ENCODE data around the gene CDK8. TPM values are rescaled to one million over a fixed set of nuclear protein-coding genes. Genes with fewer than 3 reads are reported as not detected.

Gene CDK8
- total RNA-seq, 1 donor = 17.7 TPM

- DNase-seq (ENCODE audit: insufficient read length, low spot score, missing footprints) = no peak
- Histone ChIP-seq H3K27ac (ENCODE audit: low read depth, low read length) (no peak overlapping the region), H3K36me3 (ENCODE audit: insufficient read depth, low read length) (no peaks in the 10 kb centered on the region), H4K20me1 (ENCODE audit: insufficient read depth, low read length) (no peaks in the 10 kb centered on the region), H2AFZ (ENCODE audit: low read length) (no peak overlapping the region), H3K4me2 (ENCODE audit: insufficient read depth, low read length) (no peak overlapping the region), H3K4me3 (ENCODE audit: insufficient read depth, low read length) (no peak overlapping the region), H3K4me1 (ENCODE audit: insufficient read depth, low read length) (no peaks in the 10 kb centered on the region), H3K79me2 (ENCODE audit: insufficient read depth, low read length) (no peaks in the 10 kb centered on the region), H3K27me3 (ENCODE audit: insufficient read depth, low read length) (no peaks in the 10 kb centered on the region), H3K9me3 (ENCODE audit: low read depth, low read length) (no peaks in the 10 kb centered on the region)
- no peak for TF ChIP-seq CTCF (IDR thresholded peaks at IDR 0.05; ENCODE audit: extremely low read depth, low read depth, low read length)
These were observed 158.3 kb downstream of the CDK8 start for GRCh38 chr13:26412263-26412662.

GRCh38 chr13:26412936-26413716 lies 159.2 kb downstream of the CDK8 start:
- no peaks in the 10 kb centered on the region for H3K27me3 ChIP-seq (ENCODE audit: insufficient read depth, low read length)
- no peaks in the 10 kb centered on the region for H3K4me1 ChIP-seq (ENCODE audit: insufficient read depth, low read length)
- H3K79me2 ChIP-seq (ENCODE audit: insufficient read depth, low read length) = no peaks in the 10 kb centered on the region
- H3K27ac ChIP-seq (ENCODE audit: low read depth, low read length) = no peak overlapping the region
- H3K9me3 ChIP-seq (ENCODE audit: low read depth, low read length) = no peaks in the 10 kb centered on the region
- H3K4me2 ChIP-seq (ENCODE audit: insufficient read depth, low read length) = no peak overlapping the region
- no peaks in the 10 kb centered on the region for H3K36me3 ChIP-seq (ENCODE audit: insufficient read depth, low read length)
- no peak for DNase-seq (ENCODE audit: insufficient read length, low spot score, missing footprints)
- no peak for TF ChIP-seq CTCF (IDR thresholded peaks at IDR 0.05; ENCODE audit: extremely low read depth, low read depth, low read length)
- no peak overlapping the region for H2AFZ ChIP-seq (ENCODE audit: low read length)
- no peaks in the 10 kb centered on the region for H4K20me1 ChIP-seq (ENCODE audit: insufficient read depth, low read length)
- no peak overlapping the region for H3K4me3 ChIP-seq (ENCODE audit: insufficient read depth, low read length)

DNA sequence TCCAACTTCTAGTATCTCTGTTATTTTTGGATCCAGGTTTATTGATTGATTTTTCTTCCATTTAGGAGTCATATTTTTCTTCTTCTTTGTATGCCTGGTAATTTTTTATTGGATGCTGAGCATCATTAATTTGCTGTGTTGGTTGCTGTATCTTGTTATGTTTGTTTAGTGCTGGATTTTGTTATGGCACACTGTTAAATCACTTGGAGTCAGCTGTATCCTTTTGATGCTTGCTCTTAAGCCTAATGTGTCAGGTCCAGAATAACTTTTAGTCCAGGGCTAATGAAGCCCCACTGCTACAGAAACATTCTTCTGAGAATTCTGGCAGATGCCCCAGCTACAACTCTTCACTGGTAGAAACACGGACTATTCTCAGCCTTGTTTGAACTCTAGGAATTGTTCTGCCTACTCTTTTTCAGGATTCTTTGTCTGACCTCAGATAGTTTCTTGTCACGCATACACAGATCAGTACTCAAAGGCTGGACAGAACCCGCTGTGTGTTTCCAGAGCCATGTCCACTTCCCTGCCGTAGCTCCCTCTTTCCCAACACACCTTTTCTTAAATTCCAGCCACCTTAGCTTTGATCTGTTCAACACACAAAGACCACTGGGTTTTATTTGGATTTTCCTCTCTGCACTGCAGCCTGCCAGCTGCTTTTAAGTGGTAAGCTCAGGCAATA lies 166.5 kb downstream of the CDK8 start:
- no peak overlapping the region for H3K4me3 ChIP-seq (ENCODE audit: insufficient read depth, low read length)
- no peak for DNase-seq (ENCODE audit: insufficient read length, low spot score, missing footprints)
- no peaks in the 10 kb centered on the region for H3K36me3 ChIP-seq (ENCODE audit: insufficient read depth, low read length)
- no peaks in the 10 kb centered on the region for H3K9me3 ChIP-seq (ENCODE audit: low read depth, low read length)
- H2AFZ ChIP-seq (ENCODE audit: low read length) = no peak overlapping the region
- H3K4me1 ChIP-seq (ENCODE audit: insufficient read depth, low read length) = no peaks in the 10 kb centered on the region
- no peak for TF ChIP-seq CTCF (IDR thresholded peaks at IDR 0.05; ENCODE audit: extremely low read depth, low read depth, low read length)
- H3K4me2 ChIP-seq (ENCODE audit: insufficient read depth, low read length) = no peak overlapping the region
- peaks cover 3% of the 10 kb centered on the region for H3K27me3 ChIP-seq (ENCODE audit: insufficient read depth, low read length)
- H4K20me1 ChIP-seq (ENCODE audit: insufficient read depth, low read length) = no peaks in the 10 kb centered on the region
- no peak overlapping the region for H3K27ac ChIP-seq (ENCODE audit: low read depth, low read length)
- no peaks in the 10 kb centered on the region for H3K79me2 ChIP-seq (ENCODE audit: insufficient read depth, low read length)

- H3K9me3 ChIP-seq (ENCODE audit: low read depth, low read length) = no peaks in the 10 kb centered on the region
- H3K36me3 ChIP-seq (ENCODE audit: insufficient read depth, low read length) = no peaks in the 10 kb centered on the region
- DNase-seq (ENCODE audit: insufficient read length, low spot score, missing footprints) = no peak
- no peak for TF ChIP-seq CTCF (IDR thresholded peaks at IDR 0.05; ENCODE audit: extremely low read depth, low read depth, low read length)
- H3K27me3 ChIP-seq (ENCODE audit: insufficient read depth, low read length) = peaks cover 3% of the 10 kb centered on the region
- no peak overlapping the region for H2AFZ ChIP-seq (ENCODE audit: low read length)
- H4K20me1 ChIP-seq (ENCODE audit: insufficient read depth, low read length) = no peaks in the 10 kb centered on the region
- no peaks in the 10 kb centered on the region for H3K79me2 ChIP-seq (ENCODE audit: insufficient read depth, low read length)
- H3K4me1 ChIP-seq (ENCODE audit: insufficient read depth, low read length) = no peaks in the 10 kb centered on the region
- H3K4me2 ChIP-seq (ENCODE audit: insufficient read depth, low read length) = no peak overlapping the region
- no peak overlapping the region for H3K4me3 ChIP-seq (ENCODE audit: insufficient read depth, low read length)
- no peak overlapping the region for H3K27ac ChIP-seq (ENCODE audit: low read depth, low read length)
These were observed 168.1 kb downstream of the CDK8 start for GRCh38 chr13:26422036-26422435.

Data from osteoblast (primary cell).